Fibroblast of lung (primary cell): ENCODE results near the gene PTAR1.

ENCODE experiments used
- CTCF ChIP-seq, 2 donors: IDR thresholded peaks in 1 of 2; conservative IDR thresholded peaks in 1 of 2; 1 replicate in 1 of 2; 2 replicates in 1 of 2; pipeline ENCODE4 v1.5.1; 2011 to 2012; ENCODE audit warnings: low read length in 2 of 2, control low read depth in 1 of 2, inconsistent platforms in 1 of 2, low read depth in 1 of 2, mild to moderate bottlenecking in 1 of 2
- EZH2 ChIP-seq: IDR thresholded peaks from 2 replicates; pipeline ENCODE4 v1.5.1; 2012; ENCODE audit warnings: low read length, control low read depth, mild to moderate bottlenecking; ENCODE audit errors: missing control alignments

- TF ChIP-seq CTCF (conservative IDR thresholded peaks at IDR 0.05 in 1 of 2, IDR thresholded peaks at IDR 0.05 in 1 of 2; ENCODE audit: low read depth in 1 of 2, low read length in 2 of 2) (no peak), EZH2 (no peak)
Measured at GRCh38 chr9:69743930-69744329, 15.9 kb downstream of the PTAR1 start.
